ENCODE data around the gene COX11.

- TF ChIP-seq EZH2phosphoT487 (IDR thresholded peaks at IDR 0.05; ENCODE audit: insufficient read depth, low read depth) (no peak), EZH2 (IDR thresholded peaks at IDR 0.05; ENCODE audit: insufficient read depth, poor library complexity, severe bottlenecking) (no peak)
Observed at GRCh38 chr17:54951286-54951685, 17.2 kb downstream of the COX11 start.
